Amniotic epithelial cell (primary cell): ENCODE data around the gene PKP1.

Source experiments
- DNase-seq: peaks from one replicate; pipeline ENCODE4 v3.0.0-alpha.2; 2010; ENCODE audit warnings: low read depth

PKP1 gene

DNA sequence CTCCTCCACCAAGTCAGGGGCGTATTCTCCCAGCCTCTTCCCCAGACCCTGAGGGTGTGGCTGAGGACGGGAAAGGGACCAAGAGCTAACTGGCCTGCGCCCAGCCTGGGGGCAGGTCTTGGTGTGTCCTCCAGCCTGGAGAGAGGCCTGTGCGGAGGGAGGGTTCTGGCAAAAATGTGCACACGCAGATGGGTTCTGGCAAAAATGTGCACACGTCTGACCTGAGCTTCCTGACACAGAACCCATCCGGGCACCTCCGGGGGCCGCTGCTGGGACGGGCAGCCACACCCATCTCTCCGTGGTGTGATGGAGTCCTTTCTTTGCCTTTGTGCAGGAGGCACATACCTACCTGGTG lies 23.1 kb upstream of the PKP1 start:
- DNase-seq, result no peak

- DNase-seq, result no peak
Observed at GRCh38 chr1:201260648-201261311, 22.5 kb upstream of the PKP1 start.

GRCh38 chr1:201261771-201262547 lies 21.3 kb upstream of the PKP1 start:
- DNase-seq, result no peak

- DNase-seq, result no peak
Observed at GRCh38 chr1:201262963-201263608, 20.2 kb upstream of the PKP1 start.

- no peak for DNase-seq
Observed at GRCh38 chr1:201264072-201264471, 19.2 kb upstream of the PKP1 start.

GRCh38 chr1:201264554-201264953 lies 18.8 kb upstream of the PKP1 start:
- no peak for DNase-seq

DNA sequence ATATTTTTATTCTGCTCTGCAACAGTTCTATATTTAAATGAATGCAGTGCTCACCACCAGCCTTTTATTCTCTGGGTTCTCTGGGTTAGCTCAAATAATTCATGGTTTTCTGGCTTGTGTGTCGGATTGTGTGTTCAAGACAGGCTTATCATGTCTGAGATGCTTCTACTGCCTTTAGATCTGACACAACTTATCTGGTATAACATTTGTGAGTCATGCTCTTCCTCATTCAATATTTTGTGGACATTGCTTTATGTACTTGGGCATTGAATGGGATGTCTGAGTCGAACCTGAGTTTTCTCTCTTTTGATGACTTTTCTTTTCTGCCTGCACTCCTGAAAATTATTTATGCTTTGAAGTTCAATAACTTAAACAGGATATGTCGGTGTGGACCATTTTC lies 17.6 kb upstream of the PKP1 start:
- peak; percentile 54 for DNase-seq

DNA sequence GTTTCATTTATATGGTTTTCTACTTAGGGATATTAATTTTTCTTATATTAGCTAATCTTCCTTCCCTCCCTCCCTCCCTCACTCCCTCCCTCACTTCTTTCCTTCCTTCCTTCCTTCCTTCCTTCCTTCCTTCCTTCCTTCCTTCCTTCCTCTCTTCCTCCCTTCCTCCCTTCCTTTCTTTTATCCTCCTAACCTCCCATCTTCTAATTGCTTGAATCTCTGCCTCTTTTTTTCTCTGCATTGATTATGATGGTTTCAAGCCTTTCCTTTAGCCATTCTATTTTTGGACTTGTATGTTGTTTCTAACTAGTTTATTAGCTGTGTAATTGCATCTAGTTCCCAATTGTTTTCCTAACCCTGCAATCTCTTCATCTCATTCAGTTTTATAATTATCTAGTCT lies 17.0 kb upstream of the PKP1 start:
- no peak for DNase-seq

DNA sequence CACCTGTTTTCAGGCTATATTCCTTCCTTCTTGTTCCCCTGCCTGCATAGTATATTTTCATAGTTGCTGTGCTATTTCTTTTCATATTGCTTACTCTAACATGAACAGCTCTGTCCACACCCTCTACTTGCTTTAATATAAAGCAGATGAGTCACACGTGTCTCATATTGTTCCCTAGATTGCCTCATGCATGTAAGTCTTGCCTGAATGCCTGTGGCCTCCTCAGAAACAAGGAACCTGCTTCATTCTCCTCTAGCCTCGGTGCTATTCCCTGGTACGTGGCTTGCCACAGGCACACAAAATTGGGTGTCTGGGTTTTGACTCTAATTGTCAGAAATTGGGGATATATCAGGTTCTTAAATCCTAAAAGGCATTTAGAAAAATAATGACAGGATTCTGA lies 16.5 kb upstream of the PKP1 start:
- DNase-seq, result peak; percentile 89

GRCh38 chr1:201267481-201268229 lies 15.7 kb upstream of the PKP1 start:
- peak; percentile 63 for DNase-seq

DNA sequence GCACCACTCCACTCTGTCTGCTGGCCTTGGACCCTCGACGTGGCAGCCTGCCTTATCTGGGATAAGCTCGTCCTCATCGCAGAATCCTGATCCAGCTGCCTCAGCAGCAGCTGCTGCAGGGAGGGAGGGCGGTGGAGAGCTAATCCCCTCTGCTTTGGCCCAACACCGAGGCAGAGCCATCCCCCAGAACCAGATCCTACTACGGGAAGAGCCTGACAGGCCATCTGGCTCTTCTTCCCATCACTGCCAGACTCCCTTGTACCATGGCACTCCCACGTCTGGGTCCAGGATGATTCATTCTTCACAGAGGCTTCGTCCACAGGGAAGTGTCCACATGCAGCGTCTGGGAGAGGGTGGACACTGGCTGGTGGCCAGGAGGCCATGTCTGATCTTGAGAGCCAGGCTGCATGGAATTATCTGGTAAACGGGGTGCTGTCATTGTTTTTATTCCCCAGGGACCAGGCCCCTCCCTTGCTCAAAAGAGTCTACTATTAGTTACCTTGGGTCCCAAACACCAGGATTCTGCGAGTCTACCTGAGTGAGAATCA lies 14.6 kb upstream of the PKP1 start:
- peak; percentile 93 for DNase-seq

GRCh38 chr1:201269281-201269680 lies 14.0 kb upstream of the PKP1 start:
- peak; percentile 15 for DNase-seq

DNA sequence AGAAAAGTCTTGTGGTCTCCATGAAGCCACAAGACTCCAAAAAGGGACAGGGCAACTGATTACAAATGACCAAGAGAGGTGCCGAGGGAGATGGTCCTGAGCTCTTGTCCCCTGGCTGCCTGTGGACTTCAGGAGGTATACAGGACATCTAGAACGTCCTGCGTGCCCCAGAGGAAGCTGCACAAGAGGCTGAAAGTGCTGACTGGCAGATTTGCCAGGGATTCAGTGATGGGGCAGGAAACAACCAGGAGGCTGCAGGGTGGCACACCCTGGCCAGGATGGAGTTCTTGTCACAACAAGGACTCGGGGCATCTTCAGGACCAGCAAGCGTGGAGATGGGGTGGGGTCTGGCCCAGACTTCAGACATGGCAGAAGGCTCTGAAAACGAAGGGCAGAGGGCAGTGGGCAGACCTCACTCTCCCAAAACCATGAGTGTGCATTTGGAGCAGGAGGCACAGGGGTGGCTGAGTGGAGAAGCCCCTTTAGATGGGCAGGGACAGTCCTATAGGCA lies 13.4 kb upstream of the PKP1 start:
- no peak for DNase-seq

GRCh38 chr1:201270616-201271390 lies 12.5 kb upstream of the PKP1 start:
- DNase-seq, result no peak

- no peak for DNase-seq
Observed at GRCh38 chr1:201272799-201273198, 10.5 kb upstream of the PKP1 start.

- DNase-seq, result no peak
Observed at GRCh38 chr1:201274616-201275252, 8.6 kb upstream of the PKP1 start.

DNA sequence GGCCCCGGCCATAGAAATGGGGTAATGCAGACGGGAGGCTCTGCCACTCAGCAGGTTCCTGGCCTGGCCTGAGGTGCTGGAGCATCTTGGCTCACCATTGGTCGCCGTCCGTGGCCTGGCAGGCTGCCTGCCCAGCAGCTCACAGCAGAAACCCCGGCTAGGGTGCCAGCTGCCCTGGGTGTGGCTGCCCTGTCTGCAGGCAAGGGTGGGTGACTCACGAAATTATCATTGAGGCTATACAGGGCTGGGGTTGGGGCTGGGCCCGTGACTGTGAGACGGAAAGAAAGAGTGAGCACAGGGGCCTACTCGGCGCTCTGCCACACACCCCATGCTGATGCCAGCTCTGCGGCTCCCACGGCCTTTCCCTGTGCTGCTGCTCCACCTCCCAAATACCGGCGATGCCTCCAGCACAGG lies 8.0 kb upstream of the PKP1 start:
- DNase-seq, result peak; percentile 27

GRCh38 chr1:201276891-201277290 lies 6.4 kb upstream of the PKP1 start:
- DNase-seq, result no peak

DNA sequence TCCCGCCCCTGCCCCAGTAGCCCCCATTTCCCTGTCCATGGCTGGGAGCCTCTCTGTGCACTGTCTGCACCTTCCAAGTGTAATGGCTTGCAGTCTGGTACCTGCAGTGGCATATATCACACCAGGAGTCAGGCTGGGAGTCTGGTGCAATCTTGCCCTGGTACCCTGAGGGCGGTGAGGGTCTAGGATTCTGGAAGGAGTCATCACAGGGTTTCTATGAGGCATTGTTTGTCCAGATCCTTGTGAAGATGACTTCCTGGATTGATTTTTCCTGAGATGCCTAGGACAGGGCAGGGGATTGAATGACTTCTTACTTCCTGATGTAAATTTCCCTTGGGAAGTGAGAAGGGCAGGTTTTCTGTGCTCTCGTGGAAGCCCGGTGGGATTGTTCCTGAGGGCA lies 5.9 kb upstream of the PKP1 start:
- DNase-seq, result no peak

GRCh38 chr1:201279313-201279712 lies 4.0 kb upstream of the PKP1 start:
- DNase-seq, result peak; percentile 28

DNA sequence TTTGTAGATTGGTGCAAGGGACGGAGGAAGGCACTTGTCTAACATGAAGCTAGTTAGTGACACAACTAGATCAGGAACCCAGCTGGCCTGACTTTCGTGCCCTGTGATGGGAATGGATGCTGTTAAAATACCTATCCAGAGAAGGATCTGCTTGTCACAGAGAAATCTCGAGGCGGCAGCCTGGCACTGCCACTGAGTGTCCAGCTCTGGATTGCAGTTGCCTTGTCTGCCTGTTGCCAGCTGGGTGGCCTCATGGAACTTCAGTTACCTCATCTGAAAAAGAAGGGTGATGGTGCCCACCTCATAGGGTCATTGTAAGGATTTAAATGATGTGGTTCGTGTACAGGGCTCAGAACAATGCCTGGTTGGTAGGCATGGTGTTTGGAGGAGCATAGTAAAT lies 2.4 kb upstream of the PKP1 start:
- no peak for DNase-seq
